SK-N-MC (cell line): ENCODE measurements around the gene HOATZ.

ENCODE experiments used
- EZH2 ChIP-seq: fragments of 200-600 bp; sonication (generic); IDR thresholded peaks from one replicate; pipeline ENCODE4 v1.6.1; 2017; ENCODE audit warnings: antibody characterized with exemption
- FOXP2 ChIP-seq: optimal IDR thresholded peaks from 2 replicates; pipeline ENCODE3; 2011; ENCODE audit warnings: mild to moderate bottlenecking, moderate library complexity; ENCODE audit not compliant: insufficient read depth; ENCODE audit errors: extremely low read length, control extremely low read depth
- POLR2AphosphoS5 ChIP-seq: IDR thresholded peaks from 2 replicates; pipeline ENCODE4 v1.6.1; 2012; ENCODE audit warnings: mild to moderate bottlenecking, low read depth, low read length, borderline replicate concordance

DNA sequence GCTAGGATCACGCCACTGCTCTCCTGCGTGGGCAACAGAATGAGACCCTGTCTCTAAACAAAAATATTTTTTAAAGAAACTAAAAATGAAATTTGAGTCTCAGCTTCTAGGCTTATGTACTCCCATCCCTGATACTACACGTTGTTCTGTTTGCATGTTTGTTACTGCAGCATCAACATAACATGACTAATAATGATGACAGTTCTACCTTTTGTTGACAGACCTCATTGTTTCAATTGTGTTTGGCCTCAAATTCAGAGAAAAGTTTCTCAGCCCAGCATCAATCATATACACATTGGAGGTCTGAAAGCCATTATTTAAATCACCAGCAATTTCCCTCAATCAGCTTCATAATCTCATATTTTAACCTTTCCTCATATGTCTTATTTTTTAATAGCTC is 46.7 kb downstream of the HOATZ start:
- TF ChIP-seq EZH2, result no peak
- TF ChIP-seq POLR2AphosphoS5, result no peak
- TF ChIP-seq FOXP2, result no peak
